ENCODE data around the gene ZBTB16. TPM values are rescaled to one million over a fixed set of nuclear protein-coding genes. Genes with fewer than 3 reads are reported as not detected.

Gene ZBTB16
- total and polyA plus RNA-seq, 10 donors: 1.5 to 85.6 (median 42.1) TPM

DNA sequence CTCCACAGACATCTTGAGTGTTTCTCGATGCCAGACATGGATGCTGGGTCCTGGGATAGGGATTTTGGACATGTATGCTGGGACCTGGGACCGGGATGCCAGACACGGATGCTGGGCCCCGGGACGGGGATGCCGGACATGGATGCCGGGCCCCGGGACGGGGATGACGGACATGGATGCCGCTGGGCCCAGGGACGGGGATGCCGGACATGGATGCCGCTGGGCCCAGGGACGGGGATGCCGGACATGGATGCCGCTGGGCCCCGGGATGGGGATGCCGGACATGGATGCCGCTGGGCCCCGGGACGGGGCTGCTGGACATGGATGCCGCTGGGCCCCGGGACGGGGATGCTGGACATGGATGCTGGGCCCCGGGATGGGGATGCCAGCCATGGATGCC, 139.5 kb downstream of the ZBTB16 start:
- H3K9me3 ChIP-seq: no peaks in the 10 kb centered on the region
- TF ChIP-seq, protein P1, sequence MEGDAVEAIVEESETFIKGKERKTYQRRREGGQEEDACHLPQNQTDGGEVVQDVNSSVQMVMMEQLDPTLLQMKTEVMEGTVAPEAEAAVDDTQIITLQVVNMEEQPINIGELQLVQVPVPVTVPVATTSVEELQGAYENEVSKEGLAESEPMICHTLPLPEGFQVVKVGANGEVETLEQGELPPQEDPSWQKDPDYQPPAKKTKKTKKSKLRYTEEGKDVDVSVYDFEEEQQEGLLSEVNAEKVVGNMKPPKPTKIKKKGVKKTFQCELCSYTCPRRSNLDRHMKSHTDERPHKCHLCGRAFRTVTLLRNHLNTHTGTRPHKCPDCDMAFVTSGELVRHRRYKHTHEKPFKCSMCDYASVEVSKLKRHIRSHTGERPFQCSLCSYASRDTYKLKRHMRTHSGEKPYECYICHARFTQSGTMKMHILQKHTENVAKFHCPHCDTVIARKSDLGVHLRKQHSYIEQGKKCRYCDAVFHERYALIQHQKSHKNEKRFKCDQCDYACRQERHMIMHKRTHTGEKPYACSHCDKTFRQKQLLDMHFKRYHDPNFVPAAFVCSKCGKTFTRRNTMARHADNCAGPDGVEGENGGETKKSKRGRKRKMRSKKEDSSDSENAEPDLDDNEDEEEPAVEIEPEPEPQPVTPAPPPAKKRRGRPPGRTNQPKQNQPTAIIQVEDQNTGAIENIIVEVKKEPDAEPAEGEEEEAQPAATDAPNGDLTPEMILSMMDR (IDR thresholded peaks at IDR 0.05 in 8 of 11, conservative IDR thresholded peaks at IDR 0.05 in 3 of 11): no peak
- peak in 1 of 3 donors; percentile 22 for TF ChIP-seq POLR2AphosphoS5 (IDR thresholded peaks at IDR 0.05)
- no peak overlapping the region for H3K4me3 ChIP-seq
- peak; percentile 73 for DNase-seq
- H3K4me1 ChIP-seq: peaks cover 11 to 57% (median 41%) of the 10 kb centered on the region in 6 donors
- intact Hi-C loops (cut with DNase I; ENCODE audit: low total_unique reads): loop anchor here (10.0 kb wide), 1 partner anchor 56 kb away; no protein-coding TSS in a partner anchor
- H3K27me3 ChIP-seq (replicated peaks in 1 of 7): no peaks in the 10 kb centered on the region
- H3K27ac ChIP-seq: peak overlapping the region in 4 of 8 donors; percentile 71 to 79 (median 76)
- H3K36me3 ChIP-seq: peaks cover 0 to 12% (median 0%) of the 10 kb centered on the region in 6 donors
- 94 to 98% (median 98%) methylated on average over 23 to 26 of the region's 26 CpGs for WGBS, 5 donors

DNA sequence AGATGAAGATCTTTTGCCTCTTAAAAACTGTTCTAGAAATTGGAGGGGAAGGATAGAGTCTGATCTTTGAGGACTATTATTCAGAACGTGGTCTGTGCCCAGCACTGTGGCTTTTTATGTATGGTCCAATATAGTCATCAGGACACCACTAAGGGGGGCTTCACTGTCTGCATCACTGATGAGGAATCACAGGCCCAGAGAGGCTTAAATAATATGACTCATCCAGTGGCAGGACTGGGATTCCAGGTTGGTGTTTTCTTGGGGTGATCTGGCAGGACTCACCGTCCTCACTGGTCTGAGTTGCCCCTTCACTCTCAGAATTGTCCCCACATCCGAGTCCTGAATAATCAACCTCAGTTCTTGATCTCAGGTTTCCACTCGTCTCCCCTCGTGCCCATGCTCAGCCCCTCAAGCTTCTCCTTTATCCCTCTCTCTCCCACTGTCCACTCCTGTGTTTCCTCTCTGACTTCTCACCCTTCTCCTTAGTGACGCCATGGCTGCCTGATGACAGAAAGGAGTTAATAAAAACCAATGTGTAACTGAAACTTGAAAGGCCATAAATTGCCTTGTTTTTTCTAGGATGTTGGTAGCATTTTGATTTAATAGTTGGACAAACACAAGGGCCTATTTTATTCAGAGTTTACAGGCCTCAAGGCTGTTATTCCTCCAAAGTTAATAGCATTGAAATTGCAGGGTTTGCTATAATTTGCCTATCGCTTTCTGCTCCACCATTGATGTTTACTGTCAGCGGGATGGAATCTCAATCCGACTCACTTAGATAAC, 141.0 kb downstream of the ZBTB16 start:
- H3K36me3 ChIP-seq: peaks cover 0 to 19% (median 0%) of the 10 kb centered on the region in 6 donors
- H3K9me3 ChIP-seq: no peaks in the 10 kb centered on the region
- H3K4me3 ChIP-seq: no peak overlapping the region
- TF ChIP-seq POLR2AphosphoS5 (IDR thresholded peaks at IDR 0.05): no peak
- TF ChIP-seq, protein P1 (IDR thresholded peaks at IDR 0.05 in 8 of 11, conservative IDR thresholded peaks at IDR 0.05 in 3 of 11): no peak
- no peak for TF ChIP-seq POLR2A (IDR thresholded peaks at IDR 0.05)
- no peak for DNase-seq
- H3K27ac ChIP-seq: no peak overlapping the region
- intact Hi-C loops (cut with DNase I; ENCODE audit: low total_unique reads): no loop called here
- 87 to 94% (median 90%) methylated on average over 9 of the region's 9 CpGs for WGBS, 5 donors
- no peaks in the 10 kb centered on the region for H3K27me3 ChIP-seq (replicated peaks in 1 of 7)
- H3K4me1 ChIP-seq: peaks cover 11 to 42% (median 30%) of the 10 kb centered on the region in 6 donors

DNA sequence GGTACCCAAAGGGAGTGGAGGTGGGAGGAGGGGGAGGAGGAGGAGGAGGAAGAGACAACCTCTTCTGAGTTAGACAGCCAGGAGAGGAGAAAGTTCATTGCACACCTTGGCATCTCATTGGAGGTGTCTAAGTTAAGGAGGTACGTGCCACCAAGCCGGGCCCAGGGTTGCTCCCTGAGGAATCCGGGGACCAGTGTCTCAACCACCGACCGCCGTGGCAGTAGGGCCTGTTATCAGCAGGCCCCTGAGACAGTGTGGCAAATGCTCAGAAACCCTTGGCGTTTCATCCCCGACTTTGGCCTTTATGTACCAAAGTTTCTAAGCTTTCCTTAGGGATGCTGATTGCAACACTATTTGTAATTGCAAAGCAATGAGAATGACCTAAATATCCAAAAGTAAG, 141.7 kb downstream of the ZBTB16 start:
- Histone ChIP-seq H3K27me3 (replicated peaks in 1 of 7) (no peaks in the 10 kb centered on the region), H3K4me3 (no peak overlapping the region), H3K4me1 (peaks cover 11 to 35% (median 25%) of the 10 kb centered on the region in 6 donors), H3K9me3 (no peaks in the 10 kb centered on the region), H3K27ac (no peak overlapping the region), H3K36me3 (peaks cover 0 to 26% (median 0%) of the 10 kb centered on the region in 6 donors)
- TF ChIP-seq, protein P1 (IDR thresholded peaks at IDR 0.05 in 8 of 11, conservative IDR thresholded peaks at IDR 0.05 in 3 of 11): no peak
- peak in 1 of 3 donors; percentile 17 for TF ChIP-seq POLR2AphosphoS5 (IDR thresholded peaks at IDR 0.05)
- intact Hi-C loops (cut with DNase I; ENCODE audit: low total_unique reads): no loop called here
- no peak for DNase-seq
- WGBS, 5 donors: 90 to 98% (median 95%) methylated on average over 8 of the region's 8 CpGs

DNA sequence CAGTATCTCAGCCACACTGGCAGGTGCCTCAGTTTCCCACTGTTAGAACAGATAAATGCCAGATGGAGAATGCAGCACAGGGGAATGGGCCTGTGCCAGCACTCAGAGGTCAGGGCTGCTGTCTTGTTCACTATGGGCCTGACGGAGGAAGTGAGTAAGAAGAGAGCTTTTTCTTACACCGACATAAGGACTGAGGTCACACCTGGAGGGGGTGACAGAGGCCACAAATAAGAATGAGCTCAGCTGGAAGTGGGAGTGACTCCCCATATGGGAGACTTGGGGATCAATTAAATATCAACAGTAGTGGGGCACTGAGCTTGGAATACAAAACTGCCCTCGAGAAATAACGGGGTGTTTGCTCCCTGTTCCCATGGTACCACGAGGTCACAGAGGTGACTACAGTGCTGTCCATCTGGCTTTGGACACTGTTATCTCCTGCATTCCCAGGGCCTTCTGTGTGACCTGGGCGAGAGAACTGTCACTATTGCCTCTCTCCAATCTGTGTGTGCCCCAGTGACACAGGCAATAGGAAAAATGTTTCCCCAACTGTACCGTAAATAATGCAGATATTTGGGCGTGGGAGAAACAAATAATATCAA, 142.6 kb downstream of the ZBTB16 start:
- WGBS, 5 donors: 66 to 80% (median 79%) methylated on average over 8 of the region's 8 CpGs
- no peak overlapping the region for H3K27ac ChIP-seq

More for the DNA sequence above, 142.6 kb downstream of the ZBTB16 start:
- DNase-seq: no peak
- intact Hi-C loops (cut with DNase I; ENCODE audit: low total_unique reads): no loop called here
- TF ChIP-seq, protein P1 (IDR thresholded peaks at IDR 0.05 in 8 of 11, conservative IDR thresholded peaks at IDR 0.05 in 3 of 11): no peak
- TF ChIP-seq POLR2AphosphoS5 (IDR thresholded peaks at IDR 0.05): no peak
- no peak for TF ChIP-seq POLR2A (IDR thresholded peaks at IDR 0.05)
- H3K27me3 ChIP-seq (replicated peaks in 1 of 7): no peaks in the 10 kb centered on the region
- H3K4me1 ChIP-seq: peaks cover 9 to 28% (median 16%) of the 10 kb centered on the region in 6 donors
- H3K36me3 ChIP-seq: peaks cover 0 to 30% (median 0%) of the 10 kb centered on the region in 6 donors
- H3K9me3 ChIP-seq: no peaks in the 10 kb centered on the region
- H3K4me3 ChIP-seq: no peak overlapping the region

All from spleen (tissue), 11 donors.